ENCODE results near the gene SP1.
"Not testable (repeated sequence)": the region's sequence is repeated elsewhere in the genome, so short reads cannot be mapped to it uniquely, and the experiment has no call there.

- TF ChIP-seq, protein P1, sequence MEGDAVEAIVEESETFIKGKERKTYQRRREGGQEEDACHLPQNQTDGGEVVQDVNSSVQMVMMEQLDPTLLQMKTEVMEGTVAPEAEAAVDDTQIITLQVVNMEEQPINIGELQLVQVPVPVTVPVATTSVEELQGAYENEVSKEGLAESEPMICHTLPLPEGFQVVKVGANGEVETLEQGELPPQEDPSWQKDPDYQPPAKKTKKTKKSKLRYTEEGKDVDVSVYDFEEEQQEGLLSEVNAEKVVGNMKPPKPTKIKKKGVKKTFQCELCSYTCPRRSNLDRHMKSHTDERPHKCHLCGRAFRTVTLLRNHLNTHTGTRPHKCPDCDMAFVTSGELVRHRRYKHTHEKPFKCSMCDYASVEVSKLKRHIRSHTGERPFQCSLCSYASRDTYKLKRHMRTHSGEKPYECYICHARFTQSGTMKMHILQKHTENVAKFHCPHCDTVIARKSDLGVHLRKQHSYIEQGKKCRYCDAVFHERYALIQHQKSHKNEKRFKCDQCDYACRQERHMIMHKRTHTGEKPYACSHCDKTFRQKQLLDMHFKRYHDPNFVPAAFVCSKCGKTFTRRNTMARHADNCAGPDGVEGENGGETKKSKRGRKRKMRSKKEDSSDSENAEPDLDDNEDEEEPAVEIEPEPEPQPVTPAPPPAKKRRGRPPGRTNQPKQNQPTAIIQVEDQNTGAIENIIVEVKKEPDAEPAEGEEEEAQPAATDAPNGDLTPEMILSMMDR (IDR thresholded peaks at IDR 0.05) = not testable (repeated sequence)
- TF ChIP-seq POLR2A (IDR thresholded peaks at IDR 0.05) = not testable (repeated sequence)
These were observed 42.3 kb downstream of the SP1 start for GRCh38 chr12:53422247-53422646.

Data from testis (tissue), 2 donors.